ENCODE results near the gene PTPRD. TPM values are rescaled to one million over a fixed set of nuclear protein-coding genes. Genes with fewer than 3 reads are reported as not detected.

Gene PTPRD
- total RNA-seq, 4 donors from 2014 or later: 0.72 to 8.0 (median 3.0) TPM

- TF ChIP-seq POLR2A (IDR thresholded peaks at IDR 0.05) (no peak), CTCF (IDR thresholded peaks at IDR 0.05) (no peak)
- H3K4me3 ChIP-seq (ENCODE audit: low read depth, poor library complexity, severe bottlenecking): no peak overlapping the region
- intact Hi-C loops (cut with DNase I; ENCODE audit: low total_unique reads): no loop called here
- WGBS, 2 donors: 89 to 94% methylated on average over 1 of the region's 1 CpG
- DNase-seq (ENCODE audit: low spot score in 2 of 2): no peak
Observed at GRCh38 chr9:8815931-8816330, 1796.9 kb downstream of the PTPRD start.

- no peak for DNase-seq (ENCODE audit: low spot score in 2 of 2)
- WGBS, 2 donors: 93 to 94% methylated on average over 1 of the region's 1 CpG
Observed at GRCh38 chr9:8815219-8815618, 1797.6 kb downstream of the PTPRD start.

GRCh38 chr9:8812888-8813287, 1799.9 kb downstream of the PTPRD start:
- no peak for DNase-seq (ENCODE audit: low spot score in 2 of 2)
- no peak for TF ChIP-seq CTCF (IDR thresholded peaks at IDR 0.05)
- no peak for TF ChIP-seq POLR2A (IDR thresholded peaks at IDR 0.05)
- H3K4me3 ChIP-seq (ENCODE audit: low read depth, poor library complexity, severe bottlenecking): no peak overlapping the region
- 69 to 77% methylated on average over 6 of the region's 6 CpGs for WGBS, 2 donors
- intact Hi-C loops (cut with DNase I; ENCODE audit: low total_unique reads): no loop called here

More at GRCh38 chr9:8815219-8815618, 1797.6 kb downstream of the PTPRD start:
- TF ChIP-seq POLR2A (IDR thresholded peaks at IDR 0.05): no peak
- TF ChIP-seq CTCF (IDR thresholded peaks at IDR 0.05): no peak
- intact Hi-C loops (cut with DNase I; ENCODE audit: low total_unique reads): no loop called here
- H3K4me3 ChIP-seq (ENCODE audit: low read depth, poor library complexity, severe bottlenecking): no peak overlapping the region

- no peak for TF ChIP-seq POLR2A (IDR thresholded peaks at IDR 0.05)
- TF ChIP-seq CTCF (IDR thresholded peaks at IDR 0.05): no peak
- DNase-seq (ENCODE audit: low spot score in 2 of 2): no peak
- 68 to 89% methylated on average over 3 of the region's 3 CpGs for WGBS, 2 donors
- intact Hi-C loops (cut with DNase I; ENCODE audit: low total_unique reads): no loop called here
- no peak overlapping the region for H3K4me3 ChIP-seq (ENCODE audit: low read depth, poor library complexity, severe bottlenecking)
Observed at GRCh38 chr9:8809741-8810140, 1803.1 kb downstream of the PTPRD start.

GRCh38 chr9:8806150-8806549, 1806.7 kb downstream of the PTPRD start:
- WGBS, 2 donors: 88 to 92% methylated on average over 2 of the region's 2 CpGs

More at GRCh38 chr9:8806150-8806549, 1806.7 kb downstream of the PTPRD start:
- TF ChIP-seq POLR2A (IDR thresholded peaks at IDR 0.05): no peak
- no peak for TF ChIP-seq CTCF (IDR thresholded peaks at IDR 0.05)
- no peak for DNase-seq (ENCODE audit: low spot score in 2 of 2)
- intact Hi-C loops (cut with DNase I; ENCODE audit: low total_unique reads): no loop called here
- no peak overlapping the region for H3K4me3 ChIP-seq (ENCODE audit: low read depth, poor library complexity, severe bottlenecking)
